IPS-NIHi7 (cell line): ENCODE measurements around the gene ACSBG1.
"Not testable (repeated sequence)": the region's sequence is repeated elsewhere in the genome, so short reads cannot be mapped to it uniquely, and the experiment has no call there.

Source experiments
- DNase-seq: peaks from one replicate; pipeline ENCODE4 v3.0.0; 2012; ENCODE audit warnings: mixed read lengths; ENCODE audit errors: extremely low spot score

The ACSBG1 gene

GRCh38 chr15:78167227-78167888 lies 67.0 kb downstream of the ACSBG1 start:
- DNase-seq: no peak

GRCh38 chr15:78164010-78164409 lies 70.4 kb downstream of the ACSBG1 start:
- no peak for DNase-seq

- no peak for DNase-seq
Observed at GRCh38 chr15:78162038-78162437, 72.3 kb downstream of the ACSBG1 start.

- no peak for DNase-seq
Observed at GRCh38 chr15:78159395-78159794, 75.0 kb downstream of the ACSBG1 start.

- DNase-seq: no peak
Observed at GRCh38 chr15:78157203-78157602, 77.2 kb downstream of the ACSBG1 start.

GRCh38 chr15:78156653-78157052 lies 77.7 kb downstream of the ACSBG1 start:
- DNase-seq: no peak

GRCh38 chr15:78155355-78155939 lies 78.9 kb downstream of the ACSBG1 start:
- no peak for DNase-seq

- DNase-seq: no peak
Observed at GRCh38 chr15:78154955-78155354, 79.4 kb downstream of the ACSBG1 start.

GRCh38 chr15:78151075-78151474 lies 83.3 kb downstream of the ACSBG1 start:
- DNase-seq: not testable (repeated sequence)

GRCh38 chr15:78149805-78150751 lies 84.3 kb downstream of the ACSBG1 start:
- DNase-seq: peak; percentile 50

- DNase-seq: peak; percentile 99
Observed at GRCh38 chr15:78149068-78149804, 85.1 kb downstream of the ACSBG1 start, which contains the start of gene IDH3A. TSS of gene IDH3A (plus strand) at chr15:78149362. CDS start at chr15:78149404, 42 bp downstream.

GRCh38 chr15:78148392-78149067 lies 85.8 kb downstream of the ACSBG1 start:
- DNase-seq: no peak

GRCh38 chr15:78147566-78147965 lies 86.8 kb downstream of the ACSBG1 start:
- no peak for DNase-seq

- no peak for DNase-seq
Observed at GRCh38 chr15:78146425-78147154, 87.8 kb downstream of the ACSBG1 start.

GRCh38 chr15:78142332-78142731 lies 92.0 kb downstream of the ACSBG1 start:
- DNase-seq: no peak

- no peak for DNase-seq
Observed at GRCh38 chr15:78140292-78140691, 94.1 kb downstream of the ACSBG1 start.

GRCh38 chr15:78139578-78139977 lies 94.8 kb downstream of the ACSBG1 start:
- no peak for DNase-seq

- no peak for DNase-seq
Observed at GRCh38 chr15:78133801-78134200, 100.6 kb downstream of the ACSBG1 start.

GRCh38 chr15:78131295-78132061 lies 102.9 kb downstream of the ACSBG1 start, which contains the start of gene CIB2:
TSS of gene CIB2 (minus strand) at chr15:78131445. CDS start at chr15:78131215, 230 bp downstream.
- DNase-seq: peak; percentile 98
